EL (cell line): ENCODE results near the gene CGB5.

Experiments
- DNase-seq: peaks from one replicate; pipeline ENCODE4 v3.0.0-alpha.2; 2016

CGB5 gene

GRCh38 chr19:49059053-49059452 is 15.4 kb downstream of the CGB5 start:
- DNase-seq = no peak

GRCh38 chr19:49061000-49061399 is 17.4 kb downstream of the CGB5 start:
- no peak for DNase-seq

GRCh38 chr19:49061445-49061844 is 17.8 kb downstream of the CGB5 start:
- DNase-seq = no peak

GRCh38 chr19:49064029-49064629 is 20.5 kb downstream of the CGB5 start:
- DNase-seq = no peak

- DNase-seq = peak; percentile 28
Measured at GRCh38 chr19:49064768-49065611, 21.3 kb downstream of the CGB5 start, which contains the start of gene NTF4. TSS of gene NTF4 (minus strand) at chr19:49064818. CDS start at chr19:49061997, 2,821 bp downstream.

GRCh38 chr19:49065905-49066512 is 22.4 kb downstream of the CGB5 start:
- no peak for DNase-seq

- no peak for DNase-seq
Measured at GRCh38 chr19:49067554-49067953, 23.9 kb downstream of the CGB5 start.

DNA sequence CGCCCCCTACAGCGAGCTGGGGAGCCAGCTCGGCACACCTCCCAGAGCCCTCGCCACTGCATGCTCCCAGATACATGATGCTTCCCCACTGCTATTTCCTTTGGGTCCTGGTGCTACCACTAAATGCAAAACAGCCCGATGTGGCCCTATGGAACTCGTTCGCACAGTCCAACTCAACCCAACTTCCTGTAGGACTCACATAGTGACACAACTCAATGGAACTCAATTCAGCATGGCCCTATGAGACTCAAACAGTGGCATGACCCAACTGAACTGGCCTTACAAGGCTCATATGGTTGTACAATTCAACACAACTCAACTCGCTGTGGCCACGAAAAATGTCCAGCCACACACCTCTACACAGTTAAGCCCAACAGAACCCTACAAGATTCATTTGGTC is 25.4 kb downstream of the CGB5 start:
- DNase-seq = no peak

DNA sequence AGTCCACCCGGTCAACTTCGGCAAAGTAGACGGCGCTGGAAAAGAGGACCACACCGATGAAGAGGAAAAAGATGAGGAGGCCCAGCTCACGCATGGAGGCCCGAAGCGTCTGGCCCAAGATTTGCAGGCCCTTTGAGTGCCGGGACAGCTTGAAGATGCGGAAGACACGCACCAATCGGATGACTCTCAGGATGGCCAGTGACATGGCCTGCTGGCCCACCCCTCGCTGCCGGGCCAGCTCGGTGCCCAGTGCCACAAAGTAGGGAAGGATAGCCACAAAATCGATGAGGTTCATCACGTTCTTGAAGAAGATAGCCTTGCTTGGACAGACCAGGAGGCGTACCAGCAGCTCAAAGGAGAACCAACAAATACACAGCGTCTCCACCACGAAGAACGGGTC is 26.8 kb downstream of the CGB5 start:
- DNase-seq = no peak

DNA sequence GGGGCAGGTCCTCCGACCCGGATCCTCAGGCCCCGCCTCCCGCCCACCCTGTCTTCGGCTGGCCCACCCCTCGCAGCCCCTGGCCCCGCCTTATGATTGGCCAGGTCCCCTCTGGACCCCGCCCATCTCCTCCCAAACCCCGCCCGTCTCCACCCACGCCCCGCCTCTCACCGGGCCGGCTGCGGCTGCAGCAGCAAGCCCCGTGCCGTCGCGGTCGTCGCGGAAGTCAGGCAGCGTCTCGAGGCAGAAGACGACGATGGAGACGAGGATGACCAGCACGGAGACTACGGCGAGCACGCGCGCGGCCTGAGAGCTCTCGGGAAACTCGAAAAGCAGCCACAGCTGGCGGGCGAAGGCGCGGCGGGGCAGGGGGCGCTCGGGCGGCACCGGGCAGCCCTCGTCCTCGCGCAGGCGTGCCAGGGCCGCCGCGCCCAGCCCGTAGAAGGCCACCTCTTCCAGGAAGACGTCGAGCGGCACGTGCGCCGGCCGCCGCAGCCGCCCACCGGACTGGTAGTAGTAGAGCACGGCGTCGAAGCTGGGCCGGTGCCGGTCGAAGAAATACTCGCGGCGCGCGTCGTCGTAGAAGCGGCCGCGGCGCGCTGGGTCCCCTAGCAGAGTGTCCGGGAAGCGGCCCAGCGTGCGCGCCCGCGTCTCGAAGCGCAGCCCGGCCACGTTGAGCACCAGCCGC is 28.4 kb downstream of the CGB5 start:
- no peak for DNase-seq

- DNase-seq = peak; percentile 55
Measured at GRCh38 chr19:49073514-49074378, 30.1 kb downstream of the CGB5 start.

GRCh38 chr19:49074869-49075268 is 31.2 kb downstream of the CGB5 start:
- DNase-seq = peak; percentile 65

DNA sequence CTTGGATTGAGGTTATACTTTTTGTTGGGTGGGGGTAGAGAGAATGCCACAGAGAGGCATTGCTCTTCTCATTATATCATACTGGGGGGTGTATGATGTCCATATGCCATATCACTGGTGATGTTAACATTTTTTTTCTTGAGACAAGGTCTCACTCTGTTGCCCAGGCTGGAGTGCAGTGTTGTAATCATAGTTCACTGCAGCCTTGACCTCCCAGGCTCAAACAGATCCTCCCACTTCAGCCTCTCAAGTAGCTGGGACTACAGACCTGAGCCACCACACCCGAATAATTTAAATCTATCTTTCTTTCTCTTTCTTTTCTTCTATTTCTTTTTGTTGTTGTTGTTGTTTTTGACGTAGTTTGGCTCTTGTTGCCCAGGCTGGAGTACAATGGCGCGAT is 36.7 kb downstream of the CGB5 start:
- DNase-seq = no peak

GRCh38 chr19:49081273-49081672 is 37.6 kb downstream of the CGB5 start:
- DNase-seq = no peak

DNA sequence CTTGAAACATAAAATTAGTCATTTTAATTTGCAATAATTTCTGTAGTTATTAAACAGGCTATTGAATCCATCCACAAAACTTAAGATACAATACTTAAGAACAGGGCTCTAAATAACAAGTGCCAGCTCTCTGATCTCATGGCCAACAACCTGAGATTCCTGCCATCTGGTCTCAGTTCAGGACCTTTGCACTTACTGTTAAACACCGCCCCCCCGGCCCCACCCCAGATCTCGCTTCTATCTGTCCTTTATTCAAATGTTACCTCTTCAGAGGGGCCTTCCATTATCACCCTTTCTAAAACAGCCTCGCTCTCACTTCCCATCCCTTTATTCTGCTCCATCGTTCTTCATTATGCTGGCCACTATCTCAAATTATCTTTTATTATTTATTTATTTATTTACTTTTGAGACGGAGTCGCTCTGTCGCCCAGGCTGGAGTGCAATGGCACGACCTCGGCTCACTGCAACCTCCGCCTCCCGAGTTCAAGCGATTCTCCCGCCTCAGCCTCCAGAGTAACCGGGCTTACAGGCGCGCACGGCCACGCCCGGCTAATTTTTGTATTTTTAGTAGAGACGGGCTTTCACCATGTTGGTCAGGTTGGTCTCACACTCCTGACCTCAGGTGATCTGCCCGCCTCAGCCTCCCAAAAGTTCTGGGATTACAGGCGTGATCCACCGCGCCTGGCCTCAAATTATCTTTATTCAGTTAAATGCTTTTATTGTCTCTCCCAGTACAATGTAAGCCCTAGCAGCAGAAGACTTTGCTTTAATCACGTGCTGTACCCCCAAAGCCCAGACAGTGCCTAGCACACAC is 40.8 kb downstream of the CGB5 start:
- DNase-seq = no peak

DNA sequence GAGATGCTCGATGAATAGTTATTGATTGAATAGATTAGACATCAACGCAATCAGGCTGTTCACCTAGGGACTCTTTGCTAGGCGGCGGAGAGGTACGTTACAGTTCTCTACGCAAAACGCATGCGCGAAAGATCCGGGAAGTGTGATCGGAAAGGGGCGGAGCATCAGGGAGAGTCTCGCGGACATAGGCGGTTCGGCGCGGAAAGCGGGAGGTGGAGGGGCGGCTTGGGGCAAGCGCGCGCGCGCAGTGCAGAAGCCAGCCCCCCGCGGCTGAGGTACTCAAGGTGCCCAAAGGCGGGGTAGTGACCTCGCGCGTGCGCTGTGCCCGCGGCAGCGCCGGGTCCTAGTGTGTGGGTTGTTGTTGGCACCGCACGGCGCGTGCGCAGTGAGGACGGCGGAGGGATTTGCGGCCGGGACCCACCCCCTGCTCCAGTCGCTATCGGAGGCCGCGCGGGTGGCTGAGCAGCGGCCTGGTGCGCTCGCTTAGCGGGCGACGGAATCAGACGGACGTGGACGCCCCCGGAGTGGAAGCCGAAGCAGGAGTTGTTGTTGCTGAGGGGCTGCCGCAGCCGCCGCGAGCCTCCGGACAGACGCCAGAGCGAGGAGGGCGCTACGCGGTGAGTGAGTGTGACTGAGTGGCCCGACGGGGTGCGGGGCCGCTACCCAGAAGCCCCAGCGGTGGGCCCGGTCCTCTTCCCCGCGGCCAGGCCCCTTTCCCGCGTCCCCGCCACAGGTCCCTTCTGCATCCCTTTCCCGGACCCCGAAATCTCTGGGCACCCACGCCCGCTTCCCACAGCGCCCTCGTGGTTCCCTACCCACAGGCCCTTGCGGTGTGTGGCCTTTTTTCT is 41.6 kb downstream of the CGB5 start, which contains the start of gene SNRNP70:
SNRNP70 (plus strand) TSS at position 432 of the 848 bp plus-strand sequence. CDS start 964 bp downstream, outside the sequence.
- peak; percentile 99 for DNase-seq

- DNase-seq = no peak
Measured at GRCh38 chr19:49085868-49086232, 42.2 kb downstream of the CGB5 start.

DNA sequence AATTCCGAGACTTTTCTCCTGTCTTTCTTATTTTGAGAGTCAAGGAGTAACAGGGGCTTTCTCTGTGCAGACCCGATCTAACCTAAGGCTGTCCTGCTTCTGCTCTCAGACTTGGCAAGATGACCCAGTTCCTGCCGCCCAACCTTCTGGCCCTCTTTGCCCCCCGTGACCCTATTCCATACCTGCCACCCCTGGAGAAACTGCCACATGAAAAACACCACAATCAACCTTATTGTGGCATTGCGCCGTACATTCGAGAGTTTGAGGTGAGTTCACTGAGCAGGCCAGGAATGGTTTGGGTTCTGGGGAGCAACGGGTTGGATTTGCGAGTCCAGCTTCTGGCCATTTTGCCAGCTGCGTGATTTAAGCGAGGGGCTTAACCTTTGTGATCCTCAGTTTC is 42.6 kb downstream of the CGB5 start:
- DNase-seq = no peak

DNA sequence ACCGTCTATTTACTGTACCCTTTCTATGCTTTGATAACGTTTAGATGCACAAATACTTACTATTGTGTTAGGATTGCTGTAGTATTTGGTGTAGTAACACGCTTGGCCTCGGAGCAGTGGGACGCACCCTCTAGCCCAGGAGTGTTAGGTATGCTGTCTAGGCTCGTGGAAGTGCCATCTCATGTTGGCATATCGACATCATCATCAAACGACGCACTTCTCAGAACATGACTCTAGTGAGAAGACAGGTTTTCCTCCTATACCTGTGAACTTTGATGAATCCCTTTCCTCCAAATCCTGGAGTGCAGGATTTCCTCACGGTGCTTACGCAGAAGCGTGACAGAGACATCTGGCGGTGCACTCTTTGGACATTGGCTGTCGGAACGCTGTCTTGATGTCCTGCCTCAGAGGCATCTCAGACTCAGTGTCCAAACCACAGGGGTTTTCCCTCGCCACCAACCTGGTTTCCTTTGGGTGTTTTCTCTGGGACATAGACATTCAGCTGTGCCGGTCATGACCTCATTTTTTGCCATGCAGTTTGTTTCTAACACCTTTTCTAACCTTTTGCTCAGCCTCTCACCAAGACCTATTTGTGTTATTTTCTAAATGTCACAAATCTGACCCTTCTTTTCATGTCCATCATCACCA is 47.9 kb downstream of the CGB5 start:
- no peak for DNase-seq

GRCh38 chr19:49092686-49093085 is 49.0 kb downstream of the CGB5 start:
- DNase-seq = no peak
